NCI-H345 (cell line): Measurements from ENCODE around the gene EPGN.

Source experiments
- DNase-seq: peaks from one replicate; lab custom pipeline; 2025; lab: John Stamatoyannopoulos, UW

Gene EPGN, protein sequence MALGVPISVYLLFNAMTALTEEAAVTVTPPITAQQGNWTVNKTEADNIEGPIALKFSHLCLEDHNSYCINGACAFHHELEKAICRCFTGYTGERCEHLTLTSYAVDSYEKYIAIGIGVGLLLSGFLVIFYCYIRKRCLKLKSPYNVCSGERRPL

GRCh38 chr4:74308215-74308614 lies at the start of gene EPGN:
TSS of gene EPGN (plus strand) at chr4:74308470. CDS start at chr4:74308534, 64 bp downstream.
- no peak for DNase-seq

- DNase-seq = no peak
Measured at GRCh38 chr4:74258963-74259362, 49.3 kb upstream of the EPGN start.

DNA sequence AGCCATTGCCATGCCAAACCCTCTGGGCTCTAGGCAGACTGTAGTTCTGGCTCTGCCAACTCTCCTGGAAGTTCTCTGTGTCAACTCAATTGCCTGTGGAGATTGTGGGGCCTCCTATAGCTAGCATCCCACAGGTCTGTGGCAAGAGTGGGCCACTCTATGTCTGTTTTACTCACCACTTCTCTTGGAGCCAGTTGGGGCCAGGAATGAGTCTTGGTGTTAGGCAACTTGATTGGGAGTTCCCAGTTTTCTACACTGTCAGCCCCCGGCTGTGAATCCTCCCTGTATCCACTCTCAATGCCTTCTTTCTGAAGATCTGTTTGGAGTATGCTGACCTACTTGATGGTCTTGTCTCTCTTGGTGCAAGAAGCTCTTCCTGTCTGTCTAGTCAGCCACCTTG lies 48.2 kb upstream of the EPGN start:
- DNase-seq = no peak

DNA sequence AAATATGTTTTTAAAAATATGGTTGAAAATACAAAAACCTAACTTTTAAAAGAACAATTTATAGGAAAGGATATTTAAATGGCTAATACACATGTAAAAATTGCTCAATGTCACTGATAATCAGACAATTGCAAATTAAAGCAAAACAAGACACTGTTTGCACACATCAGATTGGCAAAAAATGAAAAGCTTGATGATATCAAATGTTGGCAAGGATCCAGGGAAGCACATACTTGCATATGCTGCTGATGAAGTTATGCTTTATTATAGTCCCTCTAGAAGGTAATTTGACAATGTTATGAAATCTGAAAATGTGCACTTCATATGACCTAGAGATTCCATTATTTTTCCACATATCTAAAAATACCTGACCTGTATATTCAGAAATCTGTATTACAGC lies 45.7 kb upstream of the EPGN start:
- DNase-seq = no peak

DNA sequence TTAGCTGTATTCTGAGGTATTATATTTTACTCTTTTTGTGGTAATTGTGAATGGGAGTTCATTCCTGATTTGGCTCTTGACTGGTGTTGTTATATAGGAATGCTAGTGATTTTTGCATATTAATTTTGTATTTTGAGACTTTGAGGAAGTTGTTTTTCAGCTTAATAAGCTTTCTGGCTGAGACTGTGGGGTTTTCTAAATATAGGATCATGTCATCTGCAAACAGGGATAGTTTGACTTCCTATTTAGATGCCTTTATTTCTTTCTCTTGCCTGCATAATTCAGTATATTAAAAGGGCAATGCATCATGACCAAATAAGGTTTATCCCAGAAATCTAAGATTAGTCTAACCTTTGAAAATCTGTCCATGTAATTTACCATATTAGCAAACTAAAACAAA lies 44.7 kb upstream of the EPGN start:
- no peak for DNase-seq

DNA sequence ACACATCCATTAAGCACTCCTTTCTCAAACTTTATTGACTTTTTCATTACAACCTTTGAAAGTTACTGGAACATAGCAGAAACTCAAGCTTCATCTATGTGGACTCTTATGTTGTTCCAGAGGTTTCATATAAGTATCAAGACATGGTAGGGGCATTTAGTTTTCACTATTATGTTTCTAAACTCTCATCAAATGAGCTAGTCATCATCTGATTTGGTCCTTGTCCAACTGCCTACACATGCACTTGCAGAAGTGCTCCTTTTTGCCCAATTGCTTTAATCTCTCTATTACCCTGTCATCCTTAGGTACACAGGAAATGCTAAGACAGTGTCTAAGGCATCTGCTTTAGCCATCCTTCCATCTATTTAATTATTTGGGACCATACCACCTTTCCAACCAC lies 42.2 kb upstream of the EPGN start:
- no peak for DNase-seq

DNA sequence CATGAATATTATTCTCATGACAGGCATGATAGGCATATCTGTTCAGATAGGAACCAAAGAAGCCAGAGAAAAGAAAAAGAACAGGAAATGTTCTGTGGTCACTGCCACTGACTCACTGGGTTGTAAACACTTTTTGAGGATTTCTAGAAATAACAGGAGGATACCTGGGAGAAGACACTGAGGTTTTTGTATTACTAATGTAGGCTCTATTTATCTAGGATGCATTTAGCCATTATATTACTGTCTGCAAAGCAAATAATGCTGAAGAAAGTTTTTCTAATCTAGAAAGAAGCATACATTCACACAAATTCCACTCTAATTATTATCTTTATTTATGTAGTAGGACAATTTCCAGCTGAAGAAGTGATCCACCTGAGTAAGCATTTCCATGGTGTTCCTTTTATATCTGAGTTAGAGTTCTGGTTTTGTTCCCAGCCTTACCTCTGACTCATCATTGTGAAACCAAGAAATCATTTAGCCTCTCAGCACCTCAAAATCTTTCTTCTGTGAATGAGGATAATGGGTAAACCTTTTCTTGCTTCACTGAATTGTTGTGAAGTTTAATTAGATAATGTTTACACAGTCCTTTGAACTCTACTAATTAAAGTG lies 40.2 kb upstream of the EPGN start:
- DNase-seq = no peak

- no peak for DNase-seq
Measured at GRCh38 chr4:74268643-74269042, 39.6 kb upstream of the EPGN start.

GRCh38 chr4:74278490-74278889 lies 29.8 kb upstream of the EPGN start:
- DNase-seq = no peak

DNA sequence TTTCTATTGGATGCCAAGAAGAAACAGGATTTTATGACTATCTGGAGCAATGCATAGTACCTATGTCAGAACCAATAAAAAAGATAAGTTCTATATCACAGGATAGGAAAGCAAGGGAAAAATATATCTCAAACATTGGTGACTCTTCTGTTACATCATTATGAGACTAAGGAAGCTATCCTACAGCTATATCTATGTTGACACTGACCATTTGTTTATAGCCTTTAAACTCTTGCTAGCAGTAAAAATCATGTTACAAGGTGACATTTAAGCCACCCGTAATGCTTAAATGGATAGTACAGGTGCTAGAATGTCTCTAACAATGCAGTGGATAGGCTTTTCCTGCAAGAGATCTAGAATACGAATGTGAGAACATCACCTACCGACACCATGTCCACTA lies 28.6 kb upstream of the EPGN start:
- no peak for DNase-seq

- DNase-seq = no peak
Measured at GRCh38 chr4:74282926-74283325, 25.3 kb upstream of the EPGN start.

GRCh38 chr4:74283614-74284013 lies 24.7 kb upstream of the EPGN start:
- no peak for DNase-seq

- DNase-seq = no peak
Measured at GRCh38 chr4:74284053-74284452, 24.2 kb upstream of the EPGN start.

DNA sequence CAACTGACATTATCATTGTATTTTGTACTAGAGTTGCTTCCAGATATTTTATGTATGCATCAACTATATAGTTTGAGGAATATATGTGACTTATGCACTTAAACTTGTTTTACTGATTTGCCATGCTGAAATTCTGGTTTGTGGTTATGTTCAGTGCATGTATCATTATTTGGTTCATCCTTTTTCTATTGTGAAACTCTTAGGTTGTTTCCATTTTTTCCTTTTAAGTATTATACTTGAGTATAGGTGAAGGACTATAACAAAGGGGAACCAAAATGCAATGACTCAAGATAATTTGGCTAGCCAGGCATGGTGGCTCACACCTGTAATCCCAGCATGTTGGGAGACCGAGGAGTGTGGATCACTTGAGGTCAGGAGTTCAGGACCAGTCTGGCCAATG lies 21.1 kb upstream of the EPGN start:
- DNase-seq = no peak

DNA sequence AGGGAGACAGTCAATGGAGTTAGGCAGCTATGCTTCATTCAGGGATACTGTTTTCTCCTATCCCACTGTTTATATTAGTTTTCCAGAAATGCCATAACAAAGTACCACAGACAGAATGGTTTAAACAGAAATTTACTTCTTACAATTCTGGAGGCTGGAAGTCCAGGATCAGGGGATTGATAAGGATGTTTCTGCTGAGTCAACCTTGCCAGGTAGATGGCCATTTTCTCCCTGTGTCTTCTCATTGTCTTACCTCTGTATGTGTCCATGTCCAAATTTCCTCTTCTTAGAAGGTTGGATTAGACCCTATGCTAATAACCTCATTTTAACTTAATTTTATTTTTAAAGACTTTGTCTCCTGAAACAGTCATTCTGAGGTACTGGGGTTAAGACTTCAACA lies 20.5 kb upstream of the EPGN start:
- DNase-seq = no peak

- no peak for DNase-seq
Measured at GRCh38 chr4:74291471-74291870, 16.8 kb upstream of the EPGN start.

- no peak for DNase-seq
Measured at GRCh38 chr4:74292111-74292870, 16.0 kb upstream of the EPGN start.

GRCh38 chr4:74293558-74293957 lies 14.7 kb upstream of the EPGN start:
- DNase-seq = peak; percentile 9

GRCh38 chr4:74294681-74295080 lies 13.6 kb upstream of the EPGN start:
- no peak for DNase-seq

DNA sequence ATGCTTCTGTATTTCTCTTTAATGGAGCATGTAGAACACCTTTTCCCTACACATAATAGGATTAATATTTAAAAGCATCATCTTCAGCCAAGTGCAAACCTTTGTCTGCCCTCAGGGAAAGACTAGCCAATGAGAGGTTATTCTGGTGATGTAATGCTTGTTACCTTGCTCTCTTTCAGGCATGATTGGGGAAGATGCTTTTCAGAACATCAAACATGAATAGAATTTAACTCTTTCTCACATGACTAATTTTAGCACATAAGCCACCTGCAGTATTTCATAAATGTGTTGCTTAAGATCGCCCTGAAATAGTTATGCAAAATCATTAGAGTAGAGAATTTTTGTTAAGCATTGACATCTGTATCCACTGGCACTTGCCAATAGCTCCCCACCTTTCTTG lies 10.7 kb upstream of the EPGN start:
- no peak for DNase-seq

DNA sequence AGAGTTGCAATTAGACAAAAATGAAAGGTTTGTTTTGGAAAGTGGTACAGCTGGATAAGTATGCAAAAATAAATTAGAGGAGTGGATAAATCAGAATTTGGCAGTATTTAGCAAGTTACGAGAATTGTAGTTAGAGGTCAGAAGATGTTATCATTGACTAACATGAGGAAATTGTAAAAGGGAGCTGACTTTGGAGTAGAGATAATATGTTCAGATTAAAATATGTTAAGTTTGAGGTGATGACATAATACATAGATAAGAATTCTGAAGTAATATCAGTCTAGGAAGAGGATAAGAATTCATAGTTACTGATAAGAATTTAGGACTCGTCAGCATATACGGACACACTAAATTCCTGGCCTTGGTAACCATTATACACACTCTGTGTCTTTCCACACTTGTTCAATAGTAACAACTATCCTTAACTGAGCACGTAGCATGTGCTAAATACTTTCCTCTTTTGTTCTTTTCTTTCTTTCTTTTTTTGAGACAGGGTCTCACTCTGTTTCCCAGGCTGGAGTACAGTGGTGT lies 4.1 kb upstream of the EPGN start:
- no peak for DNase-seq

DNA sequence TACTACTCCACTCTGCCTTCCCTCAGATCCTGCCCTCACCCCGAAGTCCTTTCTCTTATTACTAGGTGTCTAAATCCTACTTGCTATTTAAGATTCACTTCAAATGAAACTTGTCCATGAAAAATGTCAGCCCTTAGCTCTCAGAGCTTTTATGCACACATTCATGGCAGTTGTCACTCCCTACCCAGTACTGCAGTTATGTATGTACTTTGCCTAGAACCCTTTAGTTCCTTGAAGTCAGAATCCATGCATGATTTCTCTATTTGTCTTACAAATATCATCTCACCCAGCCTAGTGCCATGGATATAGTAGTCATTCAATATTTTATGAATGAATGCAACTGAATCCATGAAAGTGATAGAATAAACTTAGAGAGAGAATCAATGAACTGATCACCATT lies 3.3 kb upstream of the EPGN start:
- DNase-seq = no peak

GRCh38 chr4:74307170-74307569 lies 1.1 kb upstream of the EPGN start:
- DNase-seq = no peak
